Measurements from ENCODE around the gene HMCN2.

Gene HMCN2

DNA sequence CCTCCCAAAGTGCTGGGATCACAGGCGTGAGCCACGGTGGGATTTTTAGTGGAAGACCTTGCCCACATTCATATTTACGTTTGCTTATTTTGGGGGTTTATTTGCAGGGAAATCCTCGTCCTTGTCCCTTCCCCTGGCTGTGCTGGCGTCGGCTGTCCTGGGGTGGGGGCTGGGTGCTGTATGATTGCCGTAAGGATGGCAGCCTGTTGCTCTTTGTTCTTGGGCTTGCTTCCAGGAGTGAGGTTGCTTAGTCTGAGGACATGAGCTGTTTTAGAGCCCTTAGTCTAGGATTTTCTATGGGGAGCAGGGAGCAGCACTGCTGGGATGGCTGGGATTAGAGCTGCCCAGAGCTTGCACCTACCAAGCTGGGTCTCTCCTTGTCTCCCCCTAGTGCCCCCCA lies 93.4 kb downstream of the HMCN2 start:
- DNase-seq (ENCODE audit: low spot score) = no peak
- in situ Hi-C loops (cut with MboI; ENCODE audit: low sequenced_read_pairs, unreplicated experiment) = no loop called here

DNA sequence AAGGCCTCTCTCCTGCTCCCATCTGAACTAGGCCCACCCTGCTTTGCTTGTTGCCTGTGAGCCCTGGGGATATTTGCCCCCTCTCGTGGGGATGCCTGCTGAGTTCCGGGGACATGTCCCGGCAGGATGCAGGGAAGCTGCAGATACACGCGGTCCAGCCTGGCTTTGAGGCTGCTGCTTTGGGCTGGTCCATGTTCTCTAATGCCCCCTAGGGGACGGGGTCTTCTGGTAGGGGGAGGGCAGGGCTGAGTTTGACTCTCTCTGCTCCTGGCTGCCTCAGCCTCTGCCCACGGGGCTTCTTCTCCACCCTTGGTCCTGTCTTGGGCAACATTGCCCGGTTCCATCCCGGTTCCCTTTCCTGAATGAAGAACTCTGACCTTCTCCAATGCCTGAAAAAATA lies 94.3 kb downstream of the HMCN2 start:
- TF ChIP-seq, protein P1, sequence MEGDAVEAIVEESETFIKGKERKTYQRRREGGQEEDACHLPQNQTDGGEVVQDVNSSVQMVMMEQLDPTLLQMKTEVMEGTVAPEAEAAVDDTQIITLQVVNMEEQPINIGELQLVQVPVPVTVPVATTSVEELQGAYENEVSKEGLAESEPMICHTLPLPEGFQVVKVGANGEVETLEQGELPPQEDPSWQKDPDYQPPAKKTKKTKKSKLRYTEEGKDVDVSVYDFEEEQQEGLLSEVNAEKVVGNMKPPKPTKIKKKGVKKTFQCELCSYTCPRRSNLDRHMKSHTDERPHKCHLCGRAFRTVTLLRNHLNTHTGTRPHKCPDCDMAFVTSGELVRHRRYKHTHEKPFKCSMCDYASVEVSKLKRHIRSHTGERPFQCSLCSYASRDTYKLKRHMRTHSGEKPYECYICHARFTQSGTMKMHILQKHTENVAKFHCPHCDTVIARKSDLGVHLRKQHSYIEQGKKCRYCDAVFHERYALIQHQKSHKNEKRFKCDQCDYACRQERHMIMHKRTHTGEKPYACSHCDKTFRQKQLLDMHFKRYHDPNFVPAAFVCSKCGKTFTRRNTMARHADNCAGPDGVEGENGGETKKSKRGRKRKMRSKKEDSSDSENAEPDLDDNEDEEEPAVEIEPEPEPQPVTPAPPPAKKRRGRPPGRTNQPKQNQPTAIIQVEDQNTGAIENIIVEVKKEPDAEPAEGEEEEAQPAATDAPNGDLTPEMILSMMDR (IDR thresholded peaks at IDR 0.05; ENCODE audit: borderline replicate concordance, control extremely low read depth, extremely low read depth, insufficient read depth, missing control alignments) = no peak
- DNase-seq (ENCODE audit: low spot score) = no peak
- in situ Hi-C loops (cut with MboI; ENCODE audit: low sequenced_read_pairs, unreplicated experiment) = no loop called here

More for the DNA sequence above, 93.4 kb downstream of the HMCN2 start:
- TF ChIP-seq, protein P1 (IDR thresholded peaks at IDR 0.05; ENCODE audit: borderline replicate concordance, control extremely low read depth, extremely low read depth, insufficient read depth, missing control alignments) = no peak

GRCh38 chr9:130360672-130361071 lies 95.1 kb downstream of the HMCN2 start:
- TF ChIP-seq, protein P1 (IDR thresholded peaks at IDR 0.05; ENCODE audit: borderline replicate concordance, control extremely low read depth, extremely low read depth, insufficient read depth, missing control alignments) = no peak
- in situ Hi-C loops (cut with MboI; ENCODE audit: low sequenced_read_pairs, unreplicated experiment) = no loop called here
- DNase-seq (ENCODE audit: low spot score) = no peak

DNA sequence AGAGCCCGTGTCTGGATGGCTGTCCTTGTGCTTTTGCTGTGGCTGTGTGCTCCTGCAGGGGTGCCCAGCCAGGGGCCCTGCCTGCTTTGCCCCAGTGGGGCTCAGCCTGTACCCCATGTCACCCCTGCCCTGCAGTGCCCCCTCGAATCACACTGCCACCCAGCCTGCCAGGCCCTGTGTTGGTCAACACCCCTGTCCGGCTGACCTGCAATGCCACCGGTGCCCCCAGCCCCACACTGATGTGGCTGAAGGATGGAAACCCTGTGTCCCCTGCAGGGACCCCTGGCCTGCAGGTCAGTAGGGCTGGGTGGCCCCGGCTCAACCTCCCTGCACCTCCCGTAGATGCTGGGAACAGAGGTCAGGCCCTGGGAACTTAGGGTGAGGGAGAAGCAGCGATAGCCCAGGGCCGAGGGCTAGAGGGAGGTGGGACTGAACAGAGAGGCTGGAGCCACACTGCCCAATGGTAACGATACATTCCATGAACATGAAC lies 96.4 kb downstream of the HMCN2 start:
- TF ChIP-seq, protein P1 (IDR thresholded peaks at IDR 0.05; ENCODE audit: borderline replicate concordance, control extremely low read depth, extremely low read depth, insufficient read depth, missing control alignments) = no peak
- in situ Hi-C loops (cut with MboI; ENCODE audit: low sequenced_read_pairs, unreplicated experiment) = no loop called here
- no peak for DNase-seq (ENCODE audit: low spot score)

DNA sequence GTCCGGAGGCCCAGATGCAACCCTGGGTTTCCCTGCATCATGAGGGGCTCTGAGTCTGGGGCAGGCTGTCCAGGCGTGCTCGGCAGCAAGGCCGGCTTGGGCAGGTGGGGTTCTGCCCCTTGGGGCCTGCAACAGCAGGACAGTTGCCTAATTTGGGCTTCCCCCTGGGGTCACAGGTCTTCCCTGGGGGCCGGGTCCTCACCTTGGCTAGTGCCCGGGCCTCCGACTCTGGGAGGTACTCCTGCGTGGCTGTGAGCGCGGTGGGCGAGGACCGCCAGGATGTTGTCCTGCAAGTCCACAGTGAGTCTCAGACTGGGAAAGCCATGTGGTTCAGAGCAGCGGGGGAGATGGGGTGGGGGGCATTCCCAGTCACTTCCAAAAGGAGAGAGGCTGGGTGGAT lies 97.1 kb downstream of the HMCN2 start:
- TF ChIP-seq, protein P1 (IDR thresholded peaks at IDR 0.05; ENCODE audit: borderline replicate concordance, control extremely low read depth, extremely low read depth, insufficient read depth, missing control alignments) = no peak
- in situ Hi-C loops (cut with MboI; ENCODE audit: low sequenced_read_pairs, unreplicated experiment) = no loop called here
- DNase-seq (ENCODE audit: low spot score) = no peak

DNA sequence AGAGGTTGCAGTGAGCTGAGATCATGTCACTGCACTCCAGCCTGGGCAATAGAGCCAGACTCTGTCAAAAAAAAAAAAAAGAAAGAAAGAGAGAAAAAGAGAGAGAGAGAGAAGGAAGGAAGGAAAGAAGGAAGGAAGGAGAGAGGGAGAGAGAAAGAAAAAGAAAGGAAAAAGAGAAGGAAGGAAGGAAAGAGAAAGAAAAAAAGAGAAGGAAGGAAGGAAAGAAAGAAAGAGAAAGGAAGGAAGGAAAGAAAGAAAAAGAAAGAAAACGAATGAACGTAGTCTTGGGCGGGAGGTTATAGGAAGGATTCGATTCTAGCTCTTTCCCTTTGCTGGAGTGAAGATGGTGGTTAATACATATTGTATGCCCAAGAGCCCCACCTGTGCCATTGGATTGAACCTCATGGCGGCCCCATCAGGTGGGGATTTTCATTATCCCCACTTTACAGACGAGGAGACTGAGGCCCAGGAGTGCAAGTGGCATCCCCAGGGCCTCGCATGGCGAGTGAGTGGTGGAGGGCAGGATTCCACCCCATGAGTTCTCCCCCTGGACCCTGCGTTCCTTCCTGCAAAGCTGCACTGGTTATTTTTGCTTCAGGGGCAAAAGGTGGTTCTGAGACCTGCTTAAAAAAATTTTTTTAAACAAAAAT lies 98.3 kb downstream of the HMCN2 start:
- TF ChIP-seq, protein P1 (IDR thresholded peaks at IDR 0.05; ENCODE audit: borderline replicate concordance, control extremely low read depth, extremely low read depth, insufficient read depth, missing control alignments) = no peak
- in situ Hi-C loops (cut with MboI; ENCODE audit: low sequenced_read_pairs, unreplicated experiment) = no loop called here
- DNase-seq (ENCODE audit: low spot score) = no peak
